ENCODE results near the gene CHTF18. TPM values are rescaled to one million over a fixed set of nuclear protein-coding genes. Genes with fewer than 3 reads are reported as not detected.
A peak's percentile ranks its signal among the peaks of the same experiment; 100 is the strongest.

Gene CHTF18
- polyA plus RNA-seq, 4 donors: 5.6 to 24.6 (median 13.5) TPM

- Histone ChIP-seq H3K27me3 (ENCODE audit: control insufficient read depth in 3 of 3, insufficient read depth in 3 of 3, low read length in 3 of 3) (peaks cover 0 to 3% (median 2%) of the 10 kb centered on the region in 3 donors), H3K36me3 (ENCODE audit: control insufficient read depth in 3 of 3, insufficient read depth in 2 of 3, low read depth in 1 of 3, low read length in 3 of 3) (peaks cover 0 to 31% (median 0%) of the 10 kb centered on the region in 3 donors), H3K9me3 (ENCODE audit: control insufficient read depth in 2 of 2, insufficient read depth in 1 of 2, low read depth in 1 of 2, low read length in 1 of 2) (no peaks in the 10 kb centered on the region), H3K4me3 (ENCODE audit: low read depth in 1 of 3, low read length in 3 of 3) (no peak overlapping the region), H3K27ac (ENCODE audit: low read depth in 1 of 3, low read length in 2 of 3) (no peak overlapping the region), H3K4me1 (ENCODE audit: control insufficient read depth in 3 of 3, insufficient read depth in 2 of 3, low read depth in 1 of 3, low read length in 2 of 3) (peaks cover 0 to 13% (median 0%) of the 10 kb centered on the region in 3 donors)
- FAIRE-seq (no peak), DNase-seq (peak in 1 of 2 donors; percentile 18)
- 17 to 57% (median 36%) methylated on average over 34 to 36 of the region's 36 CpGs for WGBS, 3 donors
Measured at GRCh38 chr16:782766-783403, 5.5 kb upstream of the CHTF18 start.

GRCh38 chr16:783404-784161, 4.8 kb upstream of the CHTF18 start:
- FAIRE-seq (no peak), DNase-seq (no peak)
- no peak overlapping the region for H3K4me3 ChIP-seq (ENCODE audit: low read depth in 1 of 3, low read length in 3 of 3)
- H3K36me3 ChIP-seq (ENCODE audit: control insufficient read depth in 3 of 3, insufficient read depth in 2 of 3, low read depth in 1 of 3, low read length in 3 of 3): peaks cover 0 to 31% (median 0%) of the 10 kb centered on the region in 3 donors
- peaks cover 0 to 13% (median 0%) of the 10 kb centered on the region in 3 donors for H3K4me1 ChIP-seq (ENCODE audit: control insufficient read depth in 3 of 3, insufficient read depth in 2 of 3, low read depth in 1 of 3, low read length in 2 of 3)
- H3K27me3 ChIP-seq (ENCODE audit: control insufficient read depth in 3 of 3, insufficient read depth in 3 of 3, low read length in 3 of 3): no peaks in the 10 kb centered on the region
- H3K27ac ChIP-seq (ENCODE audit: low read depth in 1 of 3, low read length in 2 of 3): no peak overlapping the region
- 30 to 45% (median 39%) methylated on average over 17 of the region's 17 CpGs for WGBS, 3 donors
- H3K9me3 ChIP-seq (ENCODE audit: control insufficient read depth in 2 of 2, insufficient read depth in 1 of 2, low read depth in 1 of 2, low read length in 1 of 2): no peaks in the 10 kb centered on the region

- no peak for FAIRE-seq
- peaks cover 0 to 18% (median 0%) of the 10 kb centered on the region in 3 donors for H3K4me1 ChIP-seq (ENCODE audit: control insufficient read depth in 3 of 3, insufficient read depth in 2 of 3, low read depth in 1 of 3, low read length in 2 of 3)
Measured at GRCh38 chr16:784431-784830, 4.0 kb upstream of the CHTF18 start.

GRCh38 chr16:785563-786535, 2.6 kb upstream of the CHTF18 start:
- no peaks in the 10 kb centered on the region for H3K27me3 ChIP-seq (ENCODE audit: control insufficient read depth in 3 of 3, insufficient read depth in 3 of 3, low read length in 3 of 3)
- FAIRE-seq: no peak
- peak; percentile 60 to 78 for DNase-seq
- no peak overlapping the region for H3K27ac ChIP-seq (ENCODE audit: low read depth in 1 of 3, low read length in 2 of 3)
- no peaks in the 10 kb centered on the region for H3K9me3 ChIP-seq (ENCODE audit: control insufficient read depth in 2 of 2, insufficient read depth in 1 of 2, low read depth in 1 of 2, low read length in 1 of 2)
- 61 to 65% (median 65%) methylated on average over 54 to 58 of the region's 58 CpGs for WGBS, 3 donors
- H3K4me3 ChIP-seq (ENCODE audit: low read depth in 1 of 3, low read length in 3 of 3): no peak overlapping the region
- H3K36me3 ChIP-seq (ENCODE audit: control insufficient read depth in 3 of 3, insufficient read depth in 2 of 3, low read depth in 1 of 3, low read length in 3 of 3): peaks cover 0 to 46% (median 0%) of the 10 kb centered on the region in 3 donors
- H3K4me1 ChIP-seq (ENCODE audit: control insufficient read depth in 3 of 3, insufficient read depth in 2 of 3, low read depth in 1 of 3, low read length in 2 of 3): peaks cover 0 to 21% (median 0%) of the 10 kb centered on the region in 3 donors

More at GRCh38 chr16:784431-784830, 4.0 kb upstream of the CHTF18 start:
- 91% methylated on average over 11 to 19 of the region's 19 CpGs for WGBS, 3 donors
- DNase-seq: no peak
- Histone ChIP-seq H3K36me3 (ENCODE audit: control insufficient read depth in 3 of 3, insufficient read depth in 2 of 3, low read depth in 1 of 3, low read length in 3 of 3) (peaks cover 0 to 33% (median 0%) of the 10 kb centered on the region in 3 donors), H3K27me3 (ENCODE audit: control insufficient read depth in 3 of 3, insufficient read depth in 3 of 3, low read length in 3 of 3) (no peaks in the 10 kb centered on the region), H3K9me3 (ENCODE audit: control insufficient read depth in 2 of 2, insufficient read depth in 1 of 2, low read depth in 1 of 2, low read length in 1 of 2) (no peaks in the 10 kb centered on the region), H3K4me3 (ENCODE audit: low read depth in 1 of 3, low read length in 3 of 3) (no peak overlapping the region), H3K27ac (ENCODE audit: low read depth in 1 of 3, low read length in 2 of 3) (no peak overlapping the region)

GRCh38 chr16:787321-787966, 976 bp upstream of the CHTF18 start:
- WGBS, 3 donors: 11 to 31% (median 23%) methylated on average over 44 to 47 of the region's 47 CpGs
- Histone ChIP-seq H3K36me3 (ENCODE audit: control insufficient read depth in 3 of 3, insufficient read depth in 2 of 3, low read depth in 1 of 3, low read length in 3 of 3) (peaks cover 0 to 61% (median 0%) of the 10 kb centered on the region in 3 donors), H3K9me3 (ENCODE audit: control insufficient read depth in 2 of 2, insufficient read depth in 1 of 2, low read depth in 1 of 2, low read length in 1 of 2) (no peaks in the 10 kb centered on the region), H3K27me3 (ENCODE audit: control insufficient read depth in 3 of 3, insufficient read depth in 3 of 3, low read length in 3 of 3) (no peaks in the 10 kb centered on the region), H3K27ac (ENCODE audit: low read depth in 1 of 3, low read length in 2 of 3) (no peak overlapping the region), H3K4me1 (ENCODE audit: control insufficient read depth in 3 of 3, insufficient read depth in 2 of 3, low read depth in 1 of 3, low read length in 2 of 3) (peaks cover 0 to 21% (median 0%) of the 10 kb centered on the region in 3 donors), H3K4me3 (ENCODE audit: low read depth in 1 of 3, low read length in 3 of 3) (peak overlapping the region; percentile 74 to 94 (median 78))
- FAIRE-seq (no peak), DNase-seq (peak; percentile 48 to 49)

GRCh38 chr16:787978-788398, 432 bp upstream of the CHTF18 start, which contains the start of gene RPUSD1:
Gene RPUSD1, minus strand, starts transcription at chr16:788381. Its CDS starts 644 bp downstream, at chr16:787737.
- Histone ChIP-seq H3K4me1 (ENCODE audit: control insufficient read depth in 3 of 3, insufficient read depth in 2 of 3, low read depth in 1 of 3, low read length in 2 of 3) (peaks cover 0 to 18% (median 0%) of the 10 kb centered on the region in 3 donors), H3K9me3 (ENCODE audit: control insufficient read depth in 2 of 2, insufficient read depth in 1 of 2, low read depth in 1 of 2, low read length in 1 of 2) (no peaks in the 10 kb centered on the region), H3K4me3 (ENCODE audit: low read depth in 1 of 3, low read length in 3 of 3) (peak within 1 kb of the TSS; percentile 74 to 94 (median 78)), H3K27me3 (ENCODE audit: control insufficient read depth in 3 of 3, insufficient read depth in 3 of 3, low read length in 3 of 3) (no peaks in the 10 kb centered on the region), H3K27ac (ENCODE audit: low read depth in 1 of 3, low read length in 2 of 3) (peak within 1 kb of the TSS in 2 of 3 donors; percentile 27 to 55), H3K36me3 (ENCODE audit: control insufficient read depth in 3 of 3, insufficient read depth in 2 of 3, low read depth in 1 of 3, low read length in 3 of 3) (peaks cover 0 to 67% (median 0%) of the 10 kb centered on the region in 3 donors)
- 0 to 1% (median 0%) methylated on average over 28 to 45 of the region's 45 CpGs for WGBS, 3 donors
- DNase-seq: no peak
- no peak for FAIRE-seq

GRCh38 chr16:789191-789850, 901 bp downstream of the CHTF18 start:
- Histone ChIP-seq H3K36me3 (ENCODE audit: control insufficient read depth in 3 of 3, insufficient read depth in 2 of 3, low read depth in 1 of 3, low read length in 3 of 3) (peaks cover 0 to 76% (median 0%) of the 10 kb centered on the region in 3 donors), H3K4me3 (ENCODE audit: low read depth in 1 of 3, low read length in 3 of 3) (peak overlapping the region; percentile 51 to 63 (median 55)), H3K9me3 (ENCODE audit: control insufficient read depth in 2 of 2, insufficient read depth in 1 of 2, low read depth in 1 of 2, low read length in 1 of 2) (no peaks in the 10 kb centered on the region), H3K4me1 (ENCODE audit: control insufficient read depth in 3 of 3, insufficient read depth in 2 of 3, low read depth in 1 of 3, low read length in 2 of 3) (peaks cover 0 to 13% (median 0%) of the 10 kb centered on the region in 3 donors), H3K27me3 (ENCODE audit: control insufficient read depth in 3 of 3, insufficient read depth in 3 of 3, low read length in 3 of 3) (no peaks in the 10 kb centered on the region), H3K27ac (ENCODE audit: low read depth in 1 of 3, low read length in 2 of 3) (no peak overlapping the region)
- DNase-seq (no peak), FAIRE-seq (no peak)
- WGBS, 3 donors: 73 to 77% (median 77%) methylated on average over 30 to 33 of the region's 33 CpGs

All from small intestine (tissue), 7 donors.